ENCODE measurements around the gene C16orf46. TPM values are rescaled to one million over a fixed set of nuclear protein-coding genes. Genes with fewer than 3 reads are reported as not detected.
A peak's percentile ranks its signal among the peaks of the same experiment; 100 is the strongest.

Gene C16orf46
- total and polyA plus RNA-seq, 2 of the 13 experiments (the other 11 are each of a cell fraction or from before 2014, with no cell fraction given): 0.38 to 0.55 TPM

DNA sequence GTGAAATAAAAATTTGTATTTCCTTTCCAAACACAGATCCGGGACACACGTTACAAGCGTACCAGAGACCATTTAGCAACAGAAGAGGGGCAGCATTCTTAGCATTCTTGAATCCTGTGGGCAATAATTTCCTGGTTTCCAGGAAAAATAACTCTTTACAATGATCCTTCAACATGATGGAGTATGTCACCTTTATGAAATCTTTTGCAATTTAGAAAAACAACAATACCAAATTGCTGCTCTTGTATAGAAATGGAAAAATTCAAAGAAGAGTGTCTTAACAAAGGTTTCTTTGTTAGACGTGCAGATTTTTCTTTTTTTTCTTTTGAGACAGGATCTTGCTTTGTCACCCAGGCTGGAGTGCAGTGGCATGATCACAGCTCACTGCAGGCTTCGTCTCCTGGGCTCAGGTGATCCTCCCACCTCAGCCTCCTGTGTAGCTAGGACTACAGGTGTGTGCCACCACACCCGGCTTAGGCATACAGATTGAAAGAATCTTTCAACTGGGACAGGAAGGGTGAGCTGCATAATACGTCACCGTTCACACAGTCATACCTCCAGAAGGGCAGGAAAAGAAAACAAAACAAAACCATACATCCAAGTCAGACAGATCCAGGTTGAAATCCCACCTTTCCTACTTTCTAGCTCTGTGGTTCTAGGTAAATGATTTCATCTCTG, 29.9 kb upstream of the C16orf46 start (continued):
- no peak for TF ChIP-seq SATB2 (CRISPR knock-in tag; IDR thresholded peaks at IDR 0.05)
- TF ChIP-seq, protein P1, sequence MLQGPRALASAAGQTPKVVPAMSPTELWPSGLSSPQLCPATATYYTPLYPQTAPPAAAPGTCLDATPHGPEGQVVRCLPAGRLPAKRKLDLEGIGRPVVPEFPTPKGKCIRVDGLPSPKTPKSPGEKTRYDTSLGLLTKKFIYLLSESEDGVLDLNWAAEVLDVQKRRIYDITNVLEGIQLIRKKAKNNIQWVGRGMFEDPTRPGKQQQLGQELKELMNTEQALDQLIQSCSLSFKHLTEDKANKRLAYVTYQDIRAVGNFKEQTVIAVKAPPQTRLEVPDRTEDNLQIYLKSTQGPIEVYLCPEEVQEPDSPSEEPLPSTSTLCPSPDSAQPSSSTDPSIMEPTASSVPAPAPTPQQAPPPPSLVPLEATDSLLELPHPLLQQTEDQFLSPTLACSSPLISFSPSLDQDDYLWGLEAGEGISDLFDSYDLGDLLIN (CRISPR knock-in tag; IDR thresholded peaks at IDR 0.05; ENCODE audit: borderline replicate concordance): no peak
- no peak for TF ChIP-seq ZNF44 (CRISPR knock-in tag; IDR thresholded peaks at IDR 0.05)
- TF ChIP-seq ZMYM3 (CRISPR knock-in tag; IDR thresholded peaks at IDR 0.05): peak; percentile 88
- 0 out of 2 replicates have a peak, but pooled peaks have one; percentile 31 for TF ChIP-seq ZNF232 (CRISPR knock-in tag; IDR thresholded peaks at IDR 0.05; ENCODE audit: borderline replicate concordance)
- 0 out of 2 replicates have a peak, but pooled peaks have one; percentile 36 for TF ChIP-seq ZNF513 (CRISPR knock-in tag; conservative IDR thresholded peaks at IDR 0.05)
- peak; percentile 70 for TF ChIP-seq BCL6 (CRISPR knock-in tag; IDR thresholded peaks at IDR 0.05)
- TF ChIP-seq, protein P2, sequence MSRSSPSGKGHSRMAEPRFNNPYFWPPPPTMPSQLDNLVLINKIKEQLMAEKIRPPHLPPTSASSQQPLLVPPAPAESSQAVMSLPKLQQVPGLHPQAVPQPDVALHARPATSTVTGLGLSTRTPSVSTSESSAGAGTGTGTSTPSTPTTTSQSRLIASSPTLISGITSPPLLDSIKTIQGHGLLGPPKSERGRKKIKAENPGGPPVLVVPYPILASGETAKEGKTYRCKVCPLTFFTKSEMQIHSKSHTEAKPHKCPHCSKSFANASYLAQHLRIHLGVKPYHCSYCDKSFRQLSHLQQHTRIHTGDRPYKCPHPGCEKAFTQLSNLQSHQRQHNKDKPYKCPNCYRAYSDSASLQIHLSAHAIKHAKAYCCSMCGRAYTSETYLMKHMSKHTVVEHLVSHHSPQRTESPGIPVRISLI (CRISPR knock-in tag; IDR thresholded peaks at IDR 0.05; ENCODE audit: borderline replicate concordance): 0 out of 2 replicates have a peak, but pooled peaks have one; percentile 29
- 0 out of 2 replicates have a peak, but pooled peaks have one; percentile 20 for TF ChIP-seq ZNF614 (CRISPR knock-in tag; IDR thresholded peaks at IDR 0.05; ENCODE audit: borderline replicate concordance)
- no peak for TF ChIP-seq HNRNPH1 (optimal IDR thresholded peaks at IDR 0.05; ENCODE audit: low read depth, low read length)
- no peak for TF ChIP-seq ZNF180 (CRISPR knock-in tag; IDR thresholded peaks at IDR 0.05; ENCODE audit: borderline replicate concordance, low read depth)
- TF ChIP-seq REPIN1 (CRISPR knock-in tag; IDR thresholded peaks at IDR 0.05; ENCODE audit: borderline replicate concordance, low read depth): no peak
- peak; percentile 27 for TF ChIP-seq TEAD3 (CRISPR knock-in tag; optimal IDR thresholded peaks at IDR 0.05; ENCODE audit: borderline replicate concordance)
- TF ChIP-seq KDM1A (CRISPR knock-in tag; IDR thresholded peaks at IDR 0.05): peak; percentile 96
- TF ChIP-seq IKZF4 (CRISPR knock-in tag; IDR thresholded peaks at IDR 0.05; ENCODE audit: borderline replicate concordance, low read depth, not compliant biosample characterization): no peak
- peak; percentile 46; the same call in 1 of the 2 replicates for TF ChIP-seq ZNF770 (CRISPR knock-in tag; IDR thresholded peaks at IDR 0.05)
- TF ChIP-seq GATAD2A (CRISPR knock-in tag; IDR thresholded peaks at IDR 0.05): 0 out of 2 replicates have a peak, but pooled peaks have one; percentile 11
- 0 out of 2 replicates have a peak, but pooled peaks have one; percentile 8 for TF ChIP-seq HNF4A (CRISPR knock-in tag; IDR thresholded peaks at IDR 0.05)
- no peak for TF ChIP-seq ZNF260 (CRISPR knock-in tag; IDR thresholded peaks at IDR 0.05; ENCODE audit: borderline replicate concordance, low read depth)

Data from HepG2 (cell line).